Panc1 (cell line): ENCODE results near the gene PHACTR4.
"Not testable (repeated sequence)": the region's sequence is repeated elsewhere in the genome, so short reads cannot be mapped to it uniquely, and the experiment has no call there.

ENCODE experiments used
- POLR2AphosphoS5 ChIP-seq: IDR thresholded peaks from 2 replicates; pipeline ENCODE4 v1.6.1; 2012; ENCODE audit warnings: mild to moderate bottlenecking, low read depth, low read length, moderate library complexity
- SIN3A ChIP-seq: IDR thresholded peaks from 2 replicates; pipeline ENCODE4 v1.6.1; 2012; ENCODE audit warnings: low read depth, mild to moderate bottlenecking, low read length, moderate library complexity, borderline replicate concordance; ENCODE audit not compliant: insufficient read depth
- TCF7L2 ChIP-seq: IDR thresholded peaks from 2 replicates; pipeline ENCODE4 v1.6.1; 2011; ENCODE audit warnings: mild to moderate bottlenecking, low read depth, low read length, inconsistent platforms
- TF ChIP-seq, protein P1 (sequence below): fragments of 450-650 bp; IDR thresholded peaks from 2 replicates; pipeline ENCODE4 v1.5.1; 2017; ENCODE audit warnings: mild to moderate bottlenecking
- TF ChIP-seq, protein P2 (sequence below), 2 experiments: IDR thresholded peaks; 2 replicates each; pipeline ENCODE4 v1.6.1; 2011 to 2012; ENCODE audit warnings: low read depth in 2 of 2, control low read depth in 1 of 2, low read length in 1 of 2, mild to moderate bottlenecking in 1 of 2, moderate library complexity in 1 of 2; ENCODE audit not compliant: insufficient read depth in 1 of 2

DNA sequence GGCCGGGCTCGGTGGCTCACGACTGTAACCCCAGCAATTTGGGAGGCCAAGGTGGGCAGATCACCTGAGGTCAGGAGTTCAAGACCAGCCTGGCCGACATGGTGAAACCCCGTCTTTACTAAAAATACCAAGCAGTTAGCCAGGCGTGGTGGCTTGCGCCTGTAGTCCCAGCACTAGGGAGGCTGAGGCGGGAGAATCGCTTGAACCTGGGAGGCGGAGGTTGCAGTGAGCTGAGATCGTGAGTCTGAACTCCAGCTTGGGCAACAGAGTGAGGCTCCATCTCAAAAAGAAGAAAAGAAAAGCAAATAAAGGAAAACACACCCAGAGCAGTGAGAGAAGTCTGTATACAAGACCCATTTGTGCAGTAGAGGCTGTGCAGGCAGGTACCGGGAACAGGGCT is 151.3 kb downstream of the PHACTR4 start:
- TF ChIP-seq, protein P1, sequence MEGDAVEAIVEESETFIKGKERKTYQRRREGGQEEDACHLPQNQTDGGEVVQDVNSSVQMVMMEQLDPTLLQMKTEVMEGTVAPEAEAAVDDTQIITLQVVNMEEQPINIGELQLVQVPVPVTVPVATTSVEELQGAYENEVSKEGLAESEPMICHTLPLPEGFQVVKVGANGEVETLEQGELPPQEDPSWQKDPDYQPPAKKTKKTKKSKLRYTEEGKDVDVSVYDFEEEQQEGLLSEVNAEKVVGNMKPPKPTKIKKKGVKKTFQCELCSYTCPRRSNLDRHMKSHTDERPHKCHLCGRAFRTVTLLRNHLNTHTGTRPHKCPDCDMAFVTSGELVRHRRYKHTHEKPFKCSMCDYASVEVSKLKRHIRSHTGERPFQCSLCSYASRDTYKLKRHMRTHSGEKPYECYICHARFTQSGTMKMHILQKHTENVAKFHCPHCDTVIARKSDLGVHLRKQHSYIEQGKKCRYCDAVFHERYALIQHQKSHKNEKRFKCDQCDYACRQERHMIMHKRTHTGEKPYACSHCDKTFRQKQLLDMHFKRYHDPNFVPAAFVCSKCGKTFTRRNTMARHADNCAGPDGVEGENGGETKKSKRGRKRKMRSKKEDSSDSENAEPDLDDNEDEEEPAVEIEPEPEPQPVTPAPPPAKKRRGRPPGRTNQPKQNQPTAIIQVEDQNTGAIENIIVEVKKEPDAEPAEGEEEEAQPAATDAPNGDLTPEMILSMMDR = not testable (repeated sequence)
- TF ChIP-seq POLR2AphosphoS5, SIN3A, TCF7L2: not testable (repeated sequence)
- TF ChIP-seq, protein P2, sequence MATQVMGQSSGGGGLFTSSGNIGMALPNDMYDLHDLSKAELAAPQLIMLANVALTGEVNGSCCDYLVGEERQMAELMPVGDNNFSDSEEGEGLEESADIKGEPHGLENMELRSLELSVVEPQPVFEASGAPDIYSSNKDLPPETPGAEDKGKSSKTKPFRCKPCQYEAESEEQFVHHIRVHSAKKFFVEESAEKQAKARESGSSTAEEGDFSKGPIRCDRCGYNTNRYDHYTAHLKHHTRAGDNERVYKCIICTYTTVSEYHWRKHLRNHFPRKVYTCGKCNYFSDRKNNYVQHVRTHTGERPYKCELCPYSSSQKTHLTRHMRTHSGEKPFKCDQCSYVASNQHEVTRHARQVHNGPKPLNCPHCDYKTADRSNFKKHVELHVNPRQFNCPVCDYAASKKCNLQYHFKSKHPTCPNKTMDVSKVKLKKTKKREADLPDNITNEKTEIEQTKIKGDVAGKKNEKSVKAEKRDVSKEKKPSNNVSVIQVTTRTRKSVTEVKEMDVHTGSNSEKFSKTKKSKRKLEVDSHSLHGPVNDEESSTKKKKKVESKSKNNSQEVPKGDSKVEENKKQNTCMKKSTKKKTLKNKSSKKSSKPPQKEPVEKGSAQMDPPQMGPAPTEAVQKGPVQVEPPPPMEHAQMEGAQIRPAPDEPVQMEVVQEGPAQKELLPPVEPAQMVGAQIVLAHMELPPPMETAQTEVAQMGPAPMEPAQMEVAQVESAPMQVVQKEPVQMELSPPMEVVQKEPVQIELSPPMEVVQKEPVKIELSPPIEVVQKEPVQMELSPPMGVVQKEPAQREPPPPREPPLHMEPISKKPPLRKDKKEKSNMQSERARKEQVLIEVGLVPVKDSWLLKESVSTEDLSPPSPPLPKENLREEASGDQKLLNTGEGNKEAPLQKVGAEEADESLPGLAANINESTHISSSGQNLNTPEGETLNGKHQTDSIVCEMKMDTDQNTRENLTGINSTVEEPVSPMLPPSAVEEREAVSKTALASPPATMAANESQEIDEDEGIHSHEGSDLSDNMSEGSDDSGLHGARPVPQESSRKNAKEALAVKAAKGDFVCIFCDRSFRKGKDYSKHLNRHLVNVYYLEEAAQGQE (IDR thresholded peaks at IDR 0.05; ENCODE audit: insufficient read depth in 1 of 2, low read depth in 2 of 2, low read length in 1 of 2) = not testable (repeated sequence)
